Osteocyte (in vitro differentiated cells): Measurements from ENCODE around the gene CD300E. TPM values are rescaled to one million over a fixed set of nuclear protein-coding genes. Genes with fewer than 3 reads are reported as not detected.

Source experiments
- DNase-seq: peaks from one replicate; pipeline ENCODE4 v3.0.0; 2021; ENCODE audit warnings: mixed read lengths; ENCODE audit not compliant: unreplicated experiment; ENCODE audit errors: extremely low spot score
- H3K27ac Mint-ChIP-seq: one replicate; pipeline ENCODE4 v1.8.0; 2021; ENCODE audit warnings: mild to moderate bottlenecking, mixed read lengths; ENCODE audit not compliant: unreplicated experiment
- H3K27me3 Mint-ChIP-seq: one replicate; pipeline ENCODE4 v1.8.0; 2021; ENCODE audit warnings: mixed read lengths; ENCODE audit not compliant: unreplicated experiment
- H3K36me3 Mint-ChIP-seq: one replicate; pipeline ENCODE4 v1.8.0; 2021; ENCODE audit warnings: mixed read lengths; ENCODE audit not compliant: unreplicated experiment
- H3K4me1 Mint-ChIP-seq: one replicate; pipeline ENCODE4 v1.8.0; 2021; ENCODE audit warnings: mixed read lengths; ENCODE audit not compliant: unreplicated experiment
- H3K4me3 Mint-ChIP-seq: one replicate; pipeline ENCODE4 v1.8.0; 2021; ENCODE audit warnings: mild to moderate bottlenecking, moderate library complexity, mixed read lengths; ENCODE audit not compliant: unreplicated experiment
- H3K9me3 Mint-ChIP-seq: one replicate; pipeline ENCODE4 v1.8.0; 2021; ENCODE audit warnings: mixed read lengths; ENCODE audit not compliant: unreplicated experiment
- total RNA-seq: library from RNA; stranded (reverse); gene quantifications from 2 replicates; pipeline ENCODE4 v1.2.1, GENCODE V29; 2021
- TF ChIP-seq, protein P1 (sequence below): fragments of 200-600 bp; sonication (generic); IDR thresholded peaks from 2 replicates; pipeline ENCODE4 v1.5.0; 2021; ENCODE audit warnings: antibody characterized with exemption, mild to moderate bottlenecking, moderate library complexity

CD300E gene
- total RNA-seq, 1 donor from 2014 or later = not detected

DNA sequence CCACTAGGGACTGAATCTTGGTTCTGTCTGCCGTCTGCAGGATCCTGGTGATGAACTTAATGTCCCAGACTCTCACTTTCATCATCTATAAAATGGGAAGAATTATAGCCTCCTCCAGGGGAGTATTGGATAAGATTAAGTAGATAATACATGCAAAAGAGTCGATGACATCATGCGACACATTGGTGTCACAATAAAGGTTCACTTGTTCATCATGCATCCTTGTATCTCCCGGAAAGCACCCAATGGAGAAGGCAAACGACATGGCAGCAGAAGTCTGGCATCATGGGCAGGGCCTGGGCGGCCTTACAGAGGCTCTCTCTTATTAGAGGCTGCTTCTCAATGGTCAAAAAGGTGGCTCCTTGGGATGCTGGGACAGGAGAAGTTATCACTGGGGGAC lies 35.1 kb upstream of the CD300E start:
- Mint-ChIP-seq H3K27ac (no peak overlapping the region), H3K36me3 (no peaks in the 10 kb centered on the region), H3K4me3 (no peak overlapping the region), H3K27me3 (peaks cover 32% of the 10 kb centered on the region), H3K9me3 (no peaks in the 10 kb centered on the region), H3K4me1 (no peaks in the 10 kb centered on the region)
- no peak for DNase-seq
- TF ChIP-seq, protein P1, sequence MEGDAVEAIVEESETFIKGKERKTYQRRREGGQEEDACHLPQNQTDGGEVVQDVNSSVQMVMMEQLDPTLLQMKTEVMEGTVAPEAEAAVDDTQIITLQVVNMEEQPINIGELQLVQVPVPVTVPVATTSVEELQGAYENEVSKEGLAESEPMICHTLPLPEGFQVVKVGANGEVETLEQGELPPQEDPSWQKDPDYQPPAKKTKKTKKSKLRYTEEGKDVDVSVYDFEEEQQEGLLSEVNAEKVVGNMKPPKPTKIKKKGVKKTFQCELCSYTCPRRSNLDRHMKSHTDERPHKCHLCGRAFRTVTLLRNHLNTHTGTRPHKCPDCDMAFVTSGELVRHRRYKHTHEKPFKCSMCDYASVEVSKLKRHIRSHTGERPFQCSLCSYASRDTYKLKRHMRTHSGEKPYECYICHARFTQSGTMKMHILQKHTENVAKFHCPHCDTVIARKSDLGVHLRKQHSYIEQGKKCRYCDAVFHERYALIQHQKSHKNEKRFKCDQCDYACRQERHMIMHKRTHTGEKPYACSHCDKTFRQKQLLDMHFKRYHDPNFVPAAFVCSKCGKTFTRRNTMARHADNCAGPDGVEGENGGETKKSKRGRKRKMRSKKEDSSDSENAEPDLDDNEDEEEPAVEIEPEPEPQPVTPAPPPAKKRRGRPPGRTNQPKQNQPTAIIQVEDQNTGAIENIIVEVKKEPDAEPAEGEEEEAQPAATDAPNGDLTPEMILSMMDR = no peak

DNA sequence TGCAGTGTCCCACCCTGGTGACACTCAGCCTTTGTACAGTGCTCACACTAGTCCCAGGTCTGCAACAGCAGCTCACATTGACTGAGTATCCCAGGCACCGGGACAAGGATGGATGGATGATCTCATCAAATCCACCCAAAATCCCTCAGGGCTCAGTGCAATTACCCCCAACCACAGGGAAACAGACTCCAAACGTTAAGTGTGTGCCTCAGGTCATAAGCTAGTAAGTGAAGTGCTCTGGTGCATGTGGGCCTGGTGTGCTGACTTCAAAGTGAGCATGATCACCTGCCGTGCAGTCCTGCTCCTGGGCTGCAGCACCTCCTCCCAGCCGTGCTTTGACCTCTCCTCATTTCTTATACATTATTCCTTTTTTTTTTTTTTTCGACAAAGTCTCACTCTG lies 31.2 kb upstream of the CD300E start:
- no peak for DNase-seq
- H3K4me1 Mint-ChIP-seq = no peaks in the 10 kb centered on the region
- peaks cover 47% of the 10 kb centered on the region for H3K27me3 Mint-ChIP-seq
- H3K9me3 Mint-ChIP-seq = no peaks in the 10 kb centered on the region
- H3K36me3 Mint-ChIP-seq = no peaks in the 10 kb centered on the region
- TF ChIP-seq, protein P1 = no peak
- H3K4me3 Mint-ChIP-seq = no peak overlapping the region
- no peak overlapping the region for H3K27ac Mint-ChIP-seq

DNA sequence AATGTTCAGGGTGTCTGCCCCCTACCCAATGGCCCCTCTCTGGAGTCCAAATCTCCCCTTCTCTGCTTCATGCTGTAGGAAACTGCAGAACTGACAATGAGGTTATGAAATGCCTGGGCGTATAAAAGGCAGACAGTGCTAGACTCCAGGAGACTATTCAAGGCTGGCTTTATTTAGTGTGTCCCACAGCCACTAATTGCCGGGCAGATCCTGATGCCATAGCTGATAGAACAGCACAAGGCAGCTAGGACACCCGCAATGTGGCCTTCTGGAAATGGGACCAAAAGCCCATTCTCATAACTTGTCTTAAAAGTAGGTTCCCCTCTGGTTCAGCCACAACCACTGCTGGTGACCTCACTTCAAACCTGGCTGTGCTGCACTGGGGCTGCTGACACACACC lies 28.5 kb upstream of the CD300E start:
- H3K27ac Mint-ChIP-seq = no peak overlapping the region
- peaks cover 40% of the 10 kb centered on the region for H3K27me3 Mint-ChIP-seq

DNA sequence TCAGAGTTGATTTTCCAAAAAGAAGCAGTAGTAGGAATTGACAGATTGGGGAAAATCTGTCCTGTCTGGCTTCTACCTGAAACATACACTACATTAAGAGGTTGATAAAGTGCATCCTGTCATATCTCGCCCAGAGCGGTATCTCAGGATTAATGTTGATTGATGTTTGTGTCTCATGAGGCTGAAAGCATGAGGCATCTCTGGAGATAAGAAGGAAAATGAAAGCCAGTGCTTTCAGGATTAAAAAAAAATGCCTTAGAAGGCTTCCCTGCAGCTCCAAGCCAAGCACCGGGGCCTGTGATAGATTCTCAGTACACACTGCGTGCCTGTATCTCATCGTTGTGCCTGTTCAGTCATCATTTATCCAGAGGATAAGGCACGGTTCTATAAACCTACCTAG lies 26.4 kb upstream of the CD300E start:
- Mint-ChIP-seq H3K36me3 (no peaks in the 10 kb centered on the region), H3K4me1 (no peaks in the 10 kb centered on the region), H3K4me3 (no peak overlapping the region), H3K9me3 (no peaks in the 10 kb centered on the region), H3K27ac (no peak overlapping the region), H3K27me3 (peaks cover 42% of the 10 kb centered on the region)
- DNase-seq = no peak
- TF ChIP-seq, protein P1 = no peak

More for the DNA sequence above, 28.5 kb upstream of the CD300E start:
- TF ChIP-seq, protein P1 = no peak
- no peak for DNase-seq
- H3K4me3 Mint-ChIP-seq = no peak overlapping the region
- H3K4me1 Mint-ChIP-seq = no peaks in the 10 kb centered on the region
- no peaks in the 10 kb centered on the region for H3K9me3 Mint-ChIP-seq
- H3K36me3 Mint-ChIP-seq = no peaks in the 10 kb centered on the region

DNA sequence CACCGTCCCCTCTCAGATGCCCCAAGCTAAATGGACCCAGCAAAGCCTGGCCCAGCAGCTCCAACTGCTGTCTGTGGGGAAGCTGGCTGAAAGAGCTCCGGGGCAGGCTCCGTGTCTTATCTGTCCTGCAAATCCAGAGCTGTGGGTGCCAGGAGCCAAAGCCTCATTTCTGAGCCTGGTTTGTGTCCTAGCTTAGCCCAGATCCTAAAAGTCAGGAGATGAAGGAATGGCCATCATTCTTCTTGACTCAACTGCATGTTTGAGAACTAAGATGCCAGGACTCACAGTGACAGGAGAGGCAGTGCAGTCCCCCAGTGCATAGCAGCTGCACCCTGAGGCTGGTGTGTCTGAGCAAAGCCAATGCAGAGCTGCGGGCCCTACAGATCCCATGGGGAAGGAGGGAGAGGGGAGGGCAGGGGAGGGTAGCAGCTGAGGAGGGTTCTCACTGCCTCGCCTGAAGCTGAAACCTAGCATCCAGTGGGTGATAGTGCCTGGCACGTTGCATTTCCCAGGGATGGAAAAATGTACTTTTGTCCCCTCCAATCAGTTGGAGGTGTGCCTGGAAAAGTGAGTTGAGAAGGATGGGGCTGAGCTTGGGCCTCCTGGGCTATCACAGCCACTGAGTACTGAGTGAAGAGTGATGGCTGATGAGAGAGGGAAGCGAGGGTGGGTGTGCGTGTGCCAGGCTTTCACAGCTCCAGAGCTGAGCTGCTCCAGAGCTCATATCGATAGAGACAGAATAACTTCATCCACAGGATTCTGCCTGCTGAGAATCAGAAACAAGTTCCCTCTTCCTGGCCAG lies 24.5 kb upstream of the CD300E start:
- Mint-ChIP-seq H3K4me3 (no peak overlapping the region), H3K9me3 (no peaks in the 10 kb centered on the region), H3K36me3 (no peaks in the 10 kb centered on the region), H3K27me3 (peaks cover 44% of the 10 kb centered on the region), H3K27ac (no peak overlapping the region), H3K4me1 (no peaks in the 10 kb centered on the region)
- no peak for DNase-seq
- TF ChIP-seq, protein P1 = no peak
